Right atrium auricular region (tissue), 2 donors: ENCODE data around the gene CGREF1. TPM values are rescaled to one million over a fixed set of nuclear protein-coding genes. Genes with fewer than 3 reads are reported as not detected.
A peak's percentile ranks its signal among the peaks of the same experiment; 100 is the strongest.

Experiments
- DNase-seq: peaks from one replicate; pipeline ENCODE4 v3.0.0-alpha.2; 2019; ENCODE audit warnings: low spot score
- H3K27ac ChIP-seq, 2 donors: fragments of 200-600 bp; sonication (generic); 1 replicate in 1 of 2; 2 replicates in 1 of 2; pipeline ENCODE4 v1.5.1; 2016 to 2019
- H3K27me3 ChIP-seq, 2 donors: fragments of 200-600 bp; sonication (generic); one replicate each; pipeline versions ENCODE4 v1.5.1 to v1.6.0; 2017 to 2019
- H3K36me3 ChIP-seq: fragments of 200-600 bp; sonication (generic); one replicate; pipeline ENCODE4 v1.5.1; 2016
- H3K4me1 ChIP-seq, 2 donors: fragments of 200-600 bp; sonication (generic); one replicate each; pipeline versions ENCODE4 v1.5.1 to v1.6.0; 2017 to 2019
- H3K4me3 ChIP-seq, 2 donors: fragments of 200-600 bp; sonication (generic); 1 replicate in 1 of 2; 2 replicates in 1 of 2; pipeline ENCODE4 v1.5.1; 2017 to 2019; ENCODE audit warnings: mild to moderate bottlenecking in 1 of 2, moderate library complexity in 1 of 2
- H3K9me3 ChIP-seq, 2 donors: fragments of 200-600 bp; sonication (generic); one replicate each; pipeline ENCODE4 v1.5.1; 2019
- total RNA-seq, 2 donors: library from RNA; depleted of rRNA; stranded (reverse); fragments of >200 nt; gene quantifications; one replicate each; pipeline ENCODE4 v1.1.0, GENCODE V29; 2016
- TF ChIP-seq, protein P1 (sequence below), 2 donors: fragments of 200-600 bp; sonication (generic); IDR thresholded peaks; one replicate each; pipeline ENCODE4 v1.5.1; 2019; ENCODE audit warnings: antibody characterized with exemption in 2 of 2

CGREF1 gene
- total RNA-seq, 2 donors from 2014 or later: 4.3 to 4.5 TPM

GRCh38 chr2:27080603-27080936 lies 38.4 kb downstream of the CGREF1 start:
- TF ChIP-seq, protein P1, sequence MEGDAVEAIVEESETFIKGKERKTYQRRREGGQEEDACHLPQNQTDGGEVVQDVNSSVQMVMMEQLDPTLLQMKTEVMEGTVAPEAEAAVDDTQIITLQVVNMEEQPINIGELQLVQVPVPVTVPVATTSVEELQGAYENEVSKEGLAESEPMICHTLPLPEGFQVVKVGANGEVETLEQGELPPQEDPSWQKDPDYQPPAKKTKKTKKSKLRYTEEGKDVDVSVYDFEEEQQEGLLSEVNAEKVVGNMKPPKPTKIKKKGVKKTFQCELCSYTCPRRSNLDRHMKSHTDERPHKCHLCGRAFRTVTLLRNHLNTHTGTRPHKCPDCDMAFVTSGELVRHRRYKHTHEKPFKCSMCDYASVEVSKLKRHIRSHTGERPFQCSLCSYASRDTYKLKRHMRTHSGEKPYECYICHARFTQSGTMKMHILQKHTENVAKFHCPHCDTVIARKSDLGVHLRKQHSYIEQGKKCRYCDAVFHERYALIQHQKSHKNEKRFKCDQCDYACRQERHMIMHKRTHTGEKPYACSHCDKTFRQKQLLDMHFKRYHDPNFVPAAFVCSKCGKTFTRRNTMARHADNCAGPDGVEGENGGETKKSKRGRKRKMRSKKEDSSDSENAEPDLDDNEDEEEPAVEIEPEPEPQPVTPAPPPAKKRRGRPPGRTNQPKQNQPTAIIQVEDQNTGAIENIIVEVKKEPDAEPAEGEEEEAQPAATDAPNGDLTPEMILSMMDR (IDR thresholded peaks at IDR 0.05): no peak
- Histone ChIP-seq H3K36me3 (no peaks in the 10 kb centered on the region), H3K4me1 (peaks cover 0 to 48% of the 10 kb centered on the region in 2 donors), H3K27ac (peak overlapping the region; percentile 69 to 86), H3K27me3 (no peaks in the 10 kb centered on the region), H3K4me3 (peak overlapping the region; percentile 1 to 51), H3K9me3 (no peaks in the 10 kb centered on the region)
- no peak for DNase-seq

GRCh38 chr2:27080140-27080469 lies 38.8 kb downstream of the CGREF1 start:
- DNase-seq: no peak
- H3K4me1 ChIP-seq: peaks cover 0 to 46% of the 10 kb centered on the region in 2 donors

GRCh38 chr2:27079233-27080139 lies 39.4 kb downstream of the CGREF1 start:
- H3K4me3 ChIP-seq: peak overlapping the region; percentile 50 to 51
- peaks cover 0 to 47% of the 10 kb centered on the region in 2 donors for H3K4me1 ChIP-seq
- TF ChIP-seq, protein P1 (IDR thresholded peaks at IDR 0.05): no peak
- H3K27me3 ChIP-seq: no peaks in the 10 kb centered on the region
- H3K36me3 ChIP-seq: no peaks in the 10 kb centered on the region
- H3K27ac ChIP-seq: peak overlapping the region; percentile 69 to 86
- no peaks in the 10 kb centered on the region for H3K9me3 ChIP-seq
- no peak for DNase-seq

More at GRCh38 chr2:27080140-27080469, 38.8 kb downstream of the CGREF1 start:
- no peaks in the 10 kb centered on the region for H3K9me3 ChIP-seq
- H3K27ac ChIP-seq: peak overlapping the region; percentile 69 to 86
- no peaks in the 10 kb centered on the region for H3K36me3 ChIP-seq
- no peaks in the 10 kb centered on the region for H3K27me3 ChIP-seq
- TF ChIP-seq, protein P1 (IDR thresholded peaks at IDR 0.05): no peak
- peak overlapping the region; percentile 50 to 51 for H3K4me3 ChIP-seq

GRCh38 chr2:27078267-27079194 lies 40.4 kb downstream of the CGREF1 start, which contains the start of gene EMILIN1:
Gene EMILIN1 (plus strand): TSS chr2:27078615. CDS start chr2:27079066, 451 bp downstream.
- Histone ChIP-seq H3K36me3 (no peaks in the 10 kb centered on the region), H3K27ac (peak within 1 kb of the TSS; percentile 69 to 86), H3K4me1 (peaks cover 0 to 56% of the 10 kb centered on the region in 2 donors), H3K4me3 (peak within 1 kb of the TSS; percentile 50 to 51), H3K27me3 (no peaks in the 10 kb centered on the region), H3K9me3 (no peaks in the 10 kb centered on the region)
- TF ChIP-seq, protein P1 (IDR thresholded peaks at IDR 0.05): no peak
- peak; percentile 85 for DNase-seq

GRCh38 chr2:27077231-27077630 lies 41.7 kb downstream of the CGREF1 start:
- TF ChIP-seq, protein P1 (IDR thresholded peaks at IDR 0.05): no peak
- DNase-seq: no peak
- Histone ChIP-seq H3K4me3 (no peak overlapping the region), H3K36me3 (no peaks in the 10 kb centered on the region), H3K4me1 (peaks cover 0 to 57% of the 10 kb centered on the region in 2 donors), H3K9me3 (no peaks in the 10 kb centered on the region), H3K27me3 (no peaks in the 10 kb centered on the region), H3K27ac (peak overlapping the region in 1 of 2 donors; percentile 43)
